ENCODE results near the gene UBN1. TPM values are rescaled to one million over a fixed set of nuclear protein-coding genes. Genes with fewer than 3 reads are reported as not detected.

The UBN1 gene
- total RNA-seq, 1 donor from 2014 or later = 35.3 TPM

- DNase-seq (ENCODE audit: low spot score) = no peak
Measured at GRCh38 chr16:4860727-4861342, 13.6 kb downstream of the UBN1 start.

- DNase-seq (ENCODE audit: low spot score) = no peak
Measured at GRCh38 chr16:4862639-4863038, 15.4 kb downstream of the UBN1 start.

GRCh38 chr16:4864728-4865127 is 17.4 kb downstream of the UBN1 start:
- no peak for DNase-seq (ENCODE audit: low spot score)

- DNase-seq (ENCODE audit: low spot score) = no peak
Measured at GRCh38 chr16:4865231-4865860, 18.1 kb downstream of the UBN1 start.

- DNase-seq (ENCODE audit: low spot score) = no peak
Measured at GRCh38 chr16:4866586-4866985, 19.3 kb downstream of the UBN1 start.

GRCh38 chr16:4868026-4868425 is 20.7 kb downstream of the UBN1 start:
- DNase-seq (ENCODE audit: low spot score) = no peak

GRCh38 chr16:4868535-4868934 is 21.3 kb downstream of the UBN1 start:
- peak; percentile 38 for DNase-seq (ENCODE audit: low spot score)

- DNase-seq (ENCODE audit: low spot score) = peak; percentile 34
Measured at GRCh38 chr16:4869147-4869805, 22.0 kb downstream of the UBN1 start.

- DNase-seq (ENCODE audit: low spot score) = peak; percentile 29
Measured at GRCh38 chr16:4870138-4870671, 22.9 kb downstream of the UBN1 start.

GRCh38 chr16:4871071-4871470 is 23.8 kb downstream of the UBN1 start:
- DNase-seq (ENCODE audit: low spot score) = no peak

GRCh38 chr16:4873091-4873490 is 25.8 kb downstream of the UBN1 start:
- DNase-seq (ENCODE audit: low spot score) = no peak

GRCh38 chr16:4874666-4875065 is 27.4 kb downstream of the UBN1 start:
- no peak for DNase-seq (ENCODE audit: low spot score)

- DNase-seq (ENCODE audit: low spot score) = no peak
Measured at GRCh38 chr16:4876646-4877379, 29.5 kb downstream of the UBN1 start.

GRCh38 chr16:4877380-4877685 is 30.1 kb downstream of the UBN1 start:
- no peak for DNase-seq (ENCODE audit: low spot score)

- no peak for DNase-seq (ENCODE audit: low spot score)
Measured at GRCh38 chr16:4879049-4879448, 31.8 kb downstream of the UBN1 start.

GRCh38 chr16:4880006-4880580 is 32.8 kb downstream of the UBN1 start:
- DNase-seq (ENCODE audit: low spot score) = no peak

- DNase-seq (ENCODE audit: low spot score) = no peak
Measured at GRCh38 chr16:4882000-4882632, 34.8 kb downstream of the UBN1 start.

GRCh38 chr16:4882633-4883285 is 35.5 kb downstream of the UBN1 start:
- DNase-seq (ENCODE audit: low spot score) = peak; percentile 73

- DNase-seq (ENCODE audit: low spot score) = no peak
Measured at GRCh38 chr16:4883501-4883900, 36.2 kb downstream of the UBN1 start.

GRCh38 chr16:4884209-4884608 is 36.9 kb downstream of the UBN1 start:
- no peak for DNase-seq (ENCODE audit: low spot score)

All from mucosa of gallbladder (tissue), 1 donor.